Measurements from ENCODE around the gene NME7.

The NME7 gene

GRCh38 chr1:169106095-169106920 is 261.3 kb downstream of the NME7 start, which contains the start of gene ATP1B1:
ATP1B1 (plus strand) TSS chr1:169106690; CDS start chr1:169106830, 140 bp downstream.
- H3K4me1 ChIP-seq (ENCODE audit: insufficient read depth, low read length, poor library complexity, severe bottlenecking), result peaks cover 48% of the 10 kb centered on the region
- H2AFZ ChIP-seq (ENCODE audit: low read length), result peak within 1 kb of the TSS; percentile 91
- no peaks in the 10 kb centered on the region for H3K27me3 ChIP-seq (ENCODE audit: insufficient read depth, low read length, poor library complexity, severe bottlenecking)
- peaks cover 33% of the 10 kb centered on the region for H3K79me2 ChIP-seq (ENCODE audit: insufficient read depth, low read length)
- no peaks in the 10 kb centered on the region for H3K9me3 ChIP-seq (ENCODE audit: insufficient read depth, low read depth, low read length)
- H3K9me2 ChIP-seq (replicated peaks; ENCODE audit: low read depth, low read length), result no peaks in the 10 kb centered on the region
- H3K4me3 ChIP-seq (ENCODE audit: low read length, poor library complexity, severe bottlenecking), result peak within 1 kb of the TSS; percentile 85
- H3K36me3 ChIP-seq (ENCODE audit: insufficient read depth, low read length), result no peaks in the 10 kb centered on the region
- peak within 1 kb of the TSS; percentile 69 for H3K9ac ChIP-seq (ENCODE audit: low read depth, low read length, poor library complexity, severe bottlenecking)
- no peaks in the 10 kb centered on the region for H3F3A ChIP-seq (ENCODE audit: low read depth)
- peaks cover 16% of the 10 kb centered on the region for H4K20me1 ChIP-seq (ENCODE audit: insufficient read depth, low read length, poor library complexity, severe bottlenecking)
- TF ChIP-seq EZH2phosphoT487 (IDR thresholded peaks at IDR 0.05; ENCODE audit: borderline replicate concordance), result no peak
- TF ChIP-seq CTCF (conservative IDR thresholded peaks at IDR 0.05; ENCODE audit: low read length), result peak; percentile 12; the same call in 1 of the 2 replicates
- H3K4me2 ChIP-seq (ENCODE audit: low read depth, low read length, poor library complexity, severe bottlenecking), result peak within 1 kb of the TSS; percentile 94

GRCh38 chr1:169105434-169106094 is 262.0 kb downstream of the NME7 start:
- Histone ChIP-seq H3K9ac (ENCODE audit: low read depth, low read length, poor library complexity, severe bottlenecking) (peak overlapping the region; percentile 69), H3K9me3 (ENCODE audit: insufficient read depth, low read depth, low read length) (no peaks in the 10 kb centered on the region), H3K9me2 (replicated peaks; ENCODE audit: low read depth, low read length) (no peaks in the 10 kb centered on the region), H3K36me3 (ENCODE audit: insufficient read depth, low read length) (no peaks in the 10 kb centered on the region), H3K79me2 (ENCODE audit: insufficient read depth, low read length) (peaks cover 32% of the 10 kb centered on the region), H4K20me1 (ENCODE audit: insufficient read depth, low read length, poor library complexity, severe bottlenecking) (peaks cover 16% of the 10 kb centered on the region), H3K4me2 (ENCODE audit: low read depth, low read length, poor library complexity, severe bottlenecking) (peak overlapping the region; percentile 72), H3K27me3 (ENCODE audit: insufficient read depth, low read length, poor library complexity, severe bottlenecking) (no peaks in the 10 kb centered on the region), H3F3A (ENCODE audit: low read depth) (no peaks in the 10 kb centered on the region), H3K4me1 (ENCODE audit: insufficient read depth, low read length, poor library complexity, severe bottlenecking) (peaks cover 43% of the 10 kb centered on the region), H3K4me3 (ENCODE audit: low read length, poor library complexity, severe bottlenecking) (peak overlapping the region; percentile 85), H2AFZ (ENCODE audit: low read length) (peak overlapping the region; percentile 91)
- TF ChIP-seq CTCF (conservative IDR thresholded peaks at IDR 0.05; ENCODE audit: low read length) (no peak; the same call in 1 of the 2 replicates), EZH2phosphoT487 (IDR thresholded peaks at IDR 0.05; ENCODE audit: borderline replicate concordance) (no peak)

GRCh38 chr1:169105087-169105433 is 262.5 kb downstream of the NME7 start:
- Histone ChIP-seq H3K4me2 (ENCODE audit: low read depth, low read length, poor library complexity, severe bottlenecking) (peak overlapping the region; percentile 72), H3K79me2 (ENCODE audit: insufficient read depth, low read length) (peaks cover 27% of the 10 kb centered on the region), H3K4me3 (ENCODE audit: low read length, poor library complexity, severe bottlenecking) (peak overlapping the region; percentile 85), H3K9me2 (replicated peaks; ENCODE audit: low read depth, low read length) (no peaks in the 10 kb centered on the region), H4K20me1 (ENCODE audit: insufficient read depth, low read length, poor library complexity, severe bottlenecking) (peaks cover 16% of the 10 kb centered on the region), H2AFZ (ENCODE audit: low read length) (no peak overlapping the region; the same call in 1 of the 2 replicates), H3K36me3 (ENCODE audit: insufficient read depth, low read length) (no peaks in the 10 kb centered on the region), H3K9me3 (ENCODE audit: insufficient read depth, low read depth, low read length) (no peaks in the 10 kb centered on the region), H3K27me3 (ENCODE audit: insufficient read depth, low read length, poor library complexity, severe bottlenecking) (no peaks in the 10 kb centered on the region), H3K4me1 (ENCODE audit: insufficient read depth, low read length, poor library complexity, severe bottlenecking) (peaks cover 38% of the 10 kb centered on the region), H3K9ac (ENCODE audit: low read depth, low read length, poor library complexity, severe bottlenecking) (peak overlapping the region; percentile 69), H3F3A (ENCODE audit: low read depth) (no peaks in the 10 kb centered on the region)
- no peak for TF ChIP-seq CTCF (conservative IDR thresholded peaks at IDR 0.05; ENCODE audit: low read length)

Data from Loucy (cell line).